SH-SY5Y (cell line): ENCODE measurements around the gene KLK3.

Experiments used
- GATA2 ChIP-seq: IDR thresholded peaks from 2 replicates; pipeline ENCODE4 v1.6.1; 2011; ENCODE audit warnings: mild to moderate bottlenecking, low read depth, low read length
- GATA3 ChIP-seq: IDR thresholded peaks from 2 replicates; pipeline ENCODE4 v1.6.1; 2011; ENCODE audit warnings: low read depth, mild to moderate bottlenecking, low read length, moderate library complexity

- TF ChIP-seq GATA2: no peak
- TF ChIP-seq GATA3: no peak
These were observed 51.5 kb downstream of the KLK3 start for GRCh38 chr19:50906217-50906616.
